Activated naive CD8-positive, alpha-beta T cell treated with anti-CD3 and anti-CD28 coated beads, Interleukin-2, amount 10 ng/mL, durations not matched to agents 7 days and 5 days (primary cell): ENCODE measurements around the gene IGFALS. TPM values are rescaled to one million over a fixed set of nuclear protein-coding genes. Genes with fewer than 3 reads are reported as not detected.
A peak's percentile ranks its signal among the peaks of the same experiment; 100 is the strongest.

ENCODE experiments used
- ATAC-seq: fragments of 150-1000 bp; cut with Tn5 transposase; one replicate; pipeline ENCODE4 v1.10.0; 2021; ENCODE audit warnings: low read depth, moderate library complexity
- POLR2A ChIA-PET: fragments of 350-600 bp; sonication (Branson Sonifier 250); formaldehyde crosslinking; loops from one replicate; lab custom pipeline; 2021; ENCODE audit warnings: antibody characterized with exemption; lab: Charles Lee
- DNase-seq: peaks from one replicate; pipeline ENCODE4 v3.0.0; 2021
- H3K27ac Mint-ChIP-seq: one replicate; pipeline ENCODE4 v1.8.0; 2022; ENCODE audit warnings: mild to moderate bottlenecking, mixed read lengths
- H3K27me3 Mint-ChIP-seq: one replicate; pipeline ENCODE4 v1.8.0; 2022; ENCODE audit warnings: mild to moderate bottlenecking, moderate library complexity, mixed read lengths
- H3K36me3 Mint-ChIP-seq: one replicate; pipeline ENCODE4 v1.8.0; 2021; ENCODE audit warnings: mild to moderate bottlenecking, mixed read lengths
- H3K4me1 Mint-ChIP-seq: one replicate; pipeline ENCODE4 v1.8.0; 2021; ENCODE audit warnings: mixed read lengths
- H3K4me3 Mint-ChIP-seq: one replicate; pipeline ENCODE4 v1.8.0; 2022; ENCODE audit warnings: mild to moderate bottlenecking, moderate library complexity, mixed read lengths
- H3K9me3 Mint-ChIP-seq: one replicate; pipeline ENCODE4 v1.8.0; 2021; ENCODE audit warnings: mixed read lengths
- total RNA-seq, 2 experiments: library from RNA; stranded (reverse); gene quantifications; one replicate each; pipeline ENCODE4 v1.2.3, GENCODE V29; 2021

IGFALS gene
- total RNA-seq, 2 experiments from 2014 or later = 0.23 to 0.55 TPM

GRCh38 chr16:1760911-1761310 lies 32.6 kb downstream of the IGFALS start:
- POLR2A ChIA-PET = interaction anchor here (0.6 to 0.8 kb wide), 2 partner anchors 8 to 41 kb away, joined by 3 read pairs; no protein-coding TSS in a partner anchor
- Mint-ChIP-seq H3K27me3 (no peaks in the 10 kb centered on the region), H3K9me3 (no peaks in the 10 kb centered on the region), H3K27ac (no peak overlapping the region), H3K4me1 (peaks cover 11% of the 10 kb centered on the region), H3K4me3 (no peak overlapping the region), H3K36me3 (no peaks in the 10 kb centered on the region)
- ATAC-seq (no peak), DNase-seq (no peak)

DNA sequence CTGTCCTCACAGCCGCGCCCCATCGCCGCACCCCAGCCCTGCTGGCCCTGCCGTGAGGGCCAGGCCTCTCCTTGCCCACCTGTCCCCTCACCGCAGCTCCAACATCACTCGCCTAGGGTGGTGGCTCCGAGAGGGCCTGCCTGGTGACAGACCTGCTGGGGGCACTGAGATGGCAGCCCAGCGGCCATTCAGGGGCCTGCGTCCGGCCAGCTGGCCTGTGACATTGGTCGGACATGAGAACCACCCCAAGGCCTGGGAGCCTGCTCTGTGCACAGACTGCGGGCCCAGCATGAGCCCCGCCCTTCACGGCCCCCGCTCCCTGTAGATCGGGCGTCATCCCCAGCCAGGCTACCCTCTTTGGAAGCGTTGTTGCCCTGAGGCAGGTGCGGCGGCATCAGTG lies 34.0 kb downstream of the IGFALS start:
- H3K36me3 Mint-ChIP-seq = peaks cover 2% of the 10 kb centered on the region
- H3K27me3 Mint-ChIP-seq = no peaks in the 10 kb centered on the region
- no peak for ATAC-seq
- POLR2A ChIA-PET = no interaction called here
- no peak for DNase-seq
- H3K4me1 Mint-ChIP-seq = peaks cover 12% of the 10 kb centered on the region
- no peak overlapping the region for H3K27ac Mint-ChIP-seq
- H3K9me3 Mint-ChIP-seq = no peaks in the 10 kb centered on the region
- H3K4me3 Mint-ChIP-seq = no peak overlapping the region

DNA sequence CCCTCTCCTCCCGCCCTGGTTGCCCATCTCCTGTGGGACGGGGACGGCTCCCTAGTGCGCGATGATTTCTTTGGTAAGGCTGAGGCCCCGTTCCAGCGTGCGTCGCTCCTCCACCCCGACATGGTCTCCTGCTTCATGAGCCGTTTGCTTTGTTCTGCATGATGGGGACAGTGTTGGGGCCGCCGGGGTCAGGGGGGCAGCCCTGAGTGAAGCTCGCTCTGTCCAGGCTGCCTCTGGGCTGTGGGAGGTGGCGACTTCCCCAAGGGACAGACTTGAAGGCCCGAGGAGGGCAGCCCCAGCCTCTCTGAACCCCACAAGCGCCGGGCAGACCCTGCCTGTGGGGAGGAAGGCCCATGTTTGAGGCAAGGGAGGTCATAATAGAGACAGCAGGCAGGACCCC lies 34.6 kb downstream of the IGFALS start:
- H3K4me3 Mint-ChIP-seq = no peak overlapping the region
- H3K27me3 Mint-ChIP-seq = no peaks in the 10 kb centered on the region
- ATAC-seq (no peak), DNase-seq (no peak)
- H3K4me1 Mint-ChIP-seq = peaks cover 12% of the 10 kb centered on the region
- H3K27ac Mint-ChIP-seq = peak overlapping the region; percentile 34
- H3K36me3 Mint-ChIP-seq = peaks cover 2% of the 10 kb centered on the region
- POLR2A ChIA-PET = no interaction called here
- H3K9me3 Mint-ChIP-seq = no peaks in the 10 kb centered on the region

- Mint-ChIP-seq H3K27me3 (no peaks in the 10 kb centered on the region), H3K27ac (peak overlapping the region; percentile 83), H3K4me3 (peak overlapping the region; percentile 60), H3K4me1 (peaks cover 12% of the 10 kb centered on the region), H3K36me3 (peaks cover 2% of the 10 kb centered on the region), H3K9me3 (no peaks in the 10 kb centered on the region)
- POLR2A ChIA-PET = no interaction called here
- ATAC-seq (no peak), DNase-seq (no peak)
These were observed 35.6 kb downstream of the IGFALS start for GRCh38 chr16:1757714-1758461.

DNA sequence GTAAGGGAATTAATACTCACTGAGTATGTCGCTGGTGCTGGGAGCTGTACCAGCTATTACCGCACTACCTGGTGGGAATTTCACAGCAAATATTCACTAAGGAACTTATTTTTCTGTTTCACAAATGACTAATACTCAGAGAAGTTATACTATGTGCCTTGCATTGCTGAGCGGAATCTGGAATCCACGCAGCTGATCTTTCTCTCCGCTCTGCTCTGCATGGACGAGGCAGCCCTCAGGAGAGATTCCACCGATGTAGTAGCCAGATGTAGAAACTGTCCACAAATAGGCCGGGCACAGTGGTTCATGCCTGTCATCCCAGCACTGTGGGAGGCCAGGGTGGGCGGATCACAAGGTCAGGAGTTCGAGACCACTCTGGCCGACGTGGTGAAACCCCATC lies 39.3 kb downstream of the IGFALS start:
- H3K36me3 Mint-ChIP-seq = peaks cover 2% of the 10 kb centered on the region
- POLR2A ChIA-PET = no interaction called here
- H3K4me3 Mint-ChIP-seq = no peak overlapping the region
- ATAC-seq (no peak), DNase-seq (no peak)
- peaks cover 12% of the 10 kb centered on the region for H3K4me1 Mint-ChIP-seq
- H3K27ac Mint-ChIP-seq = no peak overlapping the region
- no peaks in the 10 kb centered on the region for H3K27me3 Mint-ChIP-seq
- H3K9me3 Mint-ChIP-seq = no peaks in the 10 kb centered on the region

- peaks cover 2% of the 10 kb centered on the region for H3K36me3 Mint-ChIP-seq
- H3K27me3 Mint-ChIP-seq = no peaks in the 10 kb centered on the region
- H3K27ac Mint-ChIP-seq = no peak overlapping the region
- H3K9me3 Mint-ChIP-seq = no peaks in the 10 kb centered on the region
- DNase-seq (peak; percentile 21), ATAC-seq (no peak)
- peaks cover 12% of the 10 kb centered on the region for H3K4me1 Mint-ChIP-seq
- POLR2A ChIA-PET = no interaction called here
- no peak overlapping the region for H3K4me3 Mint-ChIP-seq
These were observed 40.7 kb downstream of the IGFALS start for GRCh38 chr16:1752853-1753252.

DNA sequence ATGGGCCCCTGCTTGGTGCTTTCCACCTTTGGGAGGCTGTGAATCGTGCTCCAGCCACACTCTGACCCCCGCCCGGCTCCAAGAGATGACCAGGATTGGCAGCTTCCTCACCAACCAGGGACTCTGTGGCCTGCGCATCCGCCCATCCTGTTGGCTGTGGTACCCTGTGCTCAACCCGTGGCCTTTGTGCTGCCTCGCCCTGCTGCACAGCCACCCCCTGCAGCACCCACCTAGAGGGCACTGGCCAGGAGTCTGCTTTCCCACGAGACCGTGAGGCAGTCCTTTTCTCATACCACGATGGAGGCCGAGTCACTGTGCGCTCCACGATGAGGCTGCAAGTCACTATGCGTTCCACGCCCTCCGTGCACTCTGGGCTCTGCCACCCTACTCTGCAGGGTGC lies 41.6 kb downstream of the IGFALS start:
- Mint-ChIP-seq H3K9me3 (no peaks in the 10 kb centered on the region), H3K4me1 (peaks cover 6% of the 10 kb centered on the region), H3K27me3 (no peaks in the 10 kb centered on the region), H3K36me3 (peaks cover 2% of the 10 kb centered on the region), H3K27ac (no peak overlapping the region), H3K4me3 (no peak overlapping the region)
- POLR2A ChIA-PET = no interaction called here
- ATAC-seq = peak; percentile 7
- DNase-seq = peak; percentile 20

DNA sequence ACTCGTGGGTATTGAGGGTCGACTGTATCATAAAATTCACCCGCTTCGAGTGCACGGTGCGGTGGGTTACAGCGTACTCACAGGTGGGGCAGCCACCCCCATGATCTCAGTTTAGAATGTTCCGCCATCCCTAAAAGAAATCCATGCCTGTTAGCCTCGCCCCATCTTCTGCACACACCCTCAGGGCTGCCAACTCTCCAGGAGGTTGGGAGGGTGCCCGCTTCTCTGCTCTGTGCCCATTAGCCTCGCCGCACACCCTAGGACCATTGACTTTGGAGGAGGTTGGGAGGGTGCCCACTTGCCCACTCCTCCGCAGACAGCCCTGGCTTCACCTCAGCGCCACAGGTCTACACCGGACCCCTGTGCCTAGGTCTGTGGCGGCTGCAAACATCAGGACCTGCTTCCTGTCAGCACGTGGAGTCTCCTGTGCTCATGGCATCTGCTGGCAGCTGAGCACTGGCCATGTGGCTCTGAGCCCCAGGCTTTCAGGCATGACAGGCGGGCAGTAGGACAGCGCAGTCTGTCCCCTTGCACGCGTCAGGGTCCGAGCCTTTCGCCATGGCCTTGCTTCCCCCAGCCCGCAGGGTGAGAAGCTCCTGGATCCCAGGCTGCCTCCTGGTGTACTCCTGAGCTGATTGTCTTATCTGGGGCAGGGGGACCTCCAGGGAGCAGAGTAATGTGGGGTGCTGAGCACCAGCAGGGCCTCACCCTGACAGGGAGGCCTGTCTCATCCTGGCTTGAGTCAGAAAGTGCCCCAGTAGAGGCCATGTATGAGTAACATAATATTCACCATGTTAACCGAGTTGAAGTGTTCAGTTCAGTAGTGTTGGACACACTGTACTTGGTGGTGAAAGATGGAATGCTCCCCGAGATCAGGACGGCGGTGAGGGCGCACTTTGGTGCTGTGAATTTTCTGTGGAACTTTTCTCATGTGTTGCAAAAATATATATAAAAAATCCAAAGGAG lies 44.1 kb downstream of the IGFALS start:
- no peak for ATAC-seq

GRCh38 chr16:1747934-1748333 lies 45.6 kb downstream of the IGFALS start:
- POLR2A ChIA-PET = no interaction called here
- Mint-ChIP-seq H3K4me3 (no peak overlapping the region), H3K9me3 (no peaks in the 10 kb centered on the region), H3K27me3 (no peaks in the 10 kb centered on the region), H3K4me1 (no peaks in the 10 kb centered on the region), H3K36me3 (peaks cover 1% of the 10 kb centered on the region), H3K27ac (no peak overlapping the region)
- no peak for ATAC-seq
- no peak for DNase-seq

More for the DNA sequence above, 44.1 kb downstream of the IGFALS start:
- no peaks in the 10 kb centered on the region for H3K9me3 Mint-ChIP-seq
- H3K27ac Mint-ChIP-seq = no peak overlapping the region
- no peaks in the 10 kb centered on the region for H3K27me3 Mint-ChIP-seq
- DNase-seq = peak; percentile 20
- H3K4me1 Mint-ChIP-seq = no peaks in the 10 kb centered on the region
- peaks cover 1% of the 10 kb centered on the region for H3K36me3 Mint-ChIP-seq
- POLR2A ChIA-PET = no interaction called here
- no peak overlapping the region for H3K4me3 Mint-ChIP-seq

DNA sequence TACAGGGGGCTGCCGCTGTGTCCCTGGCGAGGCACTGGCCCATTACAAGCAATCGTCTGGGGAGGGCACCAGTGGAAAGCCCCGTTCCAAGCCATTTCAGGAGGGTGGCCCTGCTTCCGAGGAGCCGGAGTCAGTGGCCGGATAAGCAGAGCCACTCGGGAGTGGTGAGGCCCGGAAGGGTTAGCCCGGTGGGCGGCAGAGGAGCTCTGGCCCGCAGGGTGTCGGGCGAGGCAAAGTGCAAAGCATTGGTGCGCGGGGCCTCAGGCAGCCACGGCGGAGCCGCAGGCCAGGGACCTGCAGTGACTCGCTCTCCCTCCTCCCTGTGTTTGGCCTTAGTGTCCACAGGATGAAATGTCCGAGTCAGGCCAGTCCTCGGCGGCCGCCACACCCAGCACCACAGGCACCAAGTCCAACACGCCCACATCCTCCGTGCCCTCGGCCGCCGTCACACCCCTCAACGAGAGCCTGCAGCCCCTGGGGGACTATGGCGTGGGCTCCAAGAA lies 46.8 kb downstream of the IGFALS start:
- H3K27ac Mint-ChIP-seq = no peak overlapping the region
- ATAC-seq (no peak), DNase-seq (peak; percentile 20)
- H3K4me1 Mint-ChIP-seq = no peaks in the 10 kb centered on the region
- no peak overlapping the region for H3K4me3 Mint-ChIP-seq
- H3K36me3 Mint-ChIP-seq = peaks cover 1% of the 10 kb centered on the region
- H3K27me3 Mint-ChIP-seq = no peaks in the 10 kb centered on the region
- POLR2A ChIA-PET = no interaction called here
- H3K9me3 Mint-ChIP-seq = no peaks in the 10 kb centered on the region

DNA sequence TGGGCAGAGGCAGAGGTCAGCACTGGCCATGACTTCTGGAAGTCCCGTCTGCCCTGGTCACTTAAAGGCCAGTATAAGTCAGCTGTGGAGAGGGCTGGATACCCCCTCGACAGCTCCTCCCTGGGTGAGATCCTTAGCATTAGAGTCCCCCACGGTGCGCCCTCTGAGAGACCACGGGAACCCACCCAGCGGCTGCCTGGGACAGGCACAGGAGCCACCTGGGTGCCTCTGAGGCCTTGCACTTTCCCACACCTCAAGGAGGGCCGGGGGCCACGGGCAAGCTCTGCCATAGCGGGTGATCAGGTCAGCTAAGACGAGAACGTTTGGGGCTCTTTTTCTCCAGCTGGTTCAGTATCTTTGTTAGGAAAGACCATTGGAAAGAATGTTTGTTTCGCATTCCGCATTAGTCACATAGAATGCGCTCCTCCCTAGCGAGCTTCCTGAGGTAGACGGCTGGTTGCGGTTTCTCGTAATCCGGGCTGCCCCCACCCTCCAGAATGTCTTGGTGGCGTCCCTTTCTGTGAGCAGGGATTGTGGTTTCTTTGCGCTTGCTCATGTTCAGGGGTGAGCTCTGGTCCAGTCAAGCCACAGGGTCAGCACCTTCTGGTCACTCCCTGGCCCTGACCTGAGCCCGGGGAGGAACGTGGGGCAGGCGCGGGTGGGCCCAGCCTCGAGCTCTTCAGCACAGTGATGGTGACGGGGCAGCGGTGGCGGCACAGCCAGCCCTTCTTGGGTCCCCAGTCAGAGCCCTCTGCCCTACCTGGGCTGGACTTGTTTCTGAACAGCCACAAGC lies 47.4 kb downstream of the IGFALS start:
- H3K27me3 Mint-ChIP-seq = no peaks in the 10 kb centered on the region
- POLR2A ChIA-PET = no interaction called here
- H3K9me3 Mint-ChIP-seq = no peaks in the 10 kb centered on the region
- no peak overlapping the region for H3K4me3 Mint-ChIP-seq
- no peak for ATAC-seq
- peaks cover 1% of the 10 kb centered on the region for H3K36me3 Mint-ChIP-seq
- no peak overlapping the region for H3K27ac Mint-ChIP-seq
- no peaks in the 10 kb centered on the region for H3K4me1 Mint-ChIP-seq
- peak; percentile 21 for DNase-seq

DNA sequence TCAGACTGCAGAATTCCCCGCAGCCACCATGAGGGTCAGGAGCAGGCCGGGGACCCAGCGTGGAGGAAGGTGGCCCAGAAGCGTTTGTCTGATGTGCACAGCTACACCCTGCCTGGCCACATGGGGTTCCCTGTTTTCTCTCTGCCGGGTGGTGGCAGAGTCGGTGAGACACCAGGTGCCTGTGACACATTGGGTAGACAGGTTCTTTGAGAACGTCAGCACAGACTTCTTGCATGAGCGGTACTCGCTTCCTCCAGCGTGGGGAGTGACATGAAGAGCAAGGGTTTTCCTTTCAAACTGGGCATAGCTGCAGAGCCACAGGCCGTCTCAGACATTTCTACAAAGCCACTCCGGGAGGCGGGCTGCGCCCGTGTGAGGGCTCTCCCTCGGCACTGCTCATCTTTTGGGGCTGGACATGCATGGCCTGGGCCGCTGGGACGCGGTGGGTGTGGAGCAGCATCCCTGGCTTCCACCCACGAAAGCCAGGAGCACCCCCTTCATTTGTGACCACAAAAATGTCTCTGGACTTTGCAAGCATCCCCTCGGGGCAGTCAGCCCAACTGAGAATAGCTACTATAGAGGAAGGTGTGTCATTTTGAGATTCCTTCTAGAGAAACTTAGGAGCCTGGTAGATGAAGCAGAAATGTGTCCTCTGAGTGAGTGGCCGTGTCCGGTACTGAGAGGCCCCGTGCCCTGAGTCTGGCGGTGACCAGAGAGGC lies 48.2 kb downstream of the IGFALS start:
- Mint-ChIP-seq H3K9me3 (no peaks in the 10 kb centered on the region), H3K27ac (no peak overlapping the region), H3K27me3 (no peaks in the 10 kb centered on the region), H3K36me3 (peaks cover 1% of the 10 kb centered on the region), H3K4me1 (no peaks in the 10 kb centered on the region), H3K4me3 (no peak overlapping the region)
- ATAC-seq = no peak
- no peak for DNase-seq
- POLR2A ChIA-PET = no interaction called here
